Stomach (tissue), 9 donors: ENCODE results near the gene POLG2. TPM values are rescaled to one million over a fixed set of nuclear protein-coding genes. Genes with fewer than 3 reads are reported as not detected.

Source experiments
- DNase-seq, 2 donors: peaks; one replicate each; pipeline versions ENCODE4 v3.0.0 to v3.0.0-alpha.2; 2013 to 2019
- H3K27ac ChIP-seq, 5 donors: fragments of 200-600 bp in 4 of 5; sonication (generic) in 4 of 5; one replicate each; pipeline ENCODE4 v1.5.1; 2013 to 2019; ENCODE audit warnings: mild to moderate bottlenecking in 1 of 5, moderate library complexity in 1 of 5
- H3K27me3 ChIP-seq, 3 donors: fragments of 200-600 bp; sonication (generic); one replicate each; pipeline ENCODE4 v1.5.1; 2017 to 2019; ENCODE audit warnings: mixed run types in 1 of 3
- H3K36me3 ChIP-seq, 4 donors: fragments of 200-600 bp; sonication (generic); 1 replicate in 3 of 4; 2 replicates in 1 of 4; pipeline ENCODE4 v1.5.1; 2016 to 2019
- H3K4me1 ChIP-seq, 4 donors: fragments of 200-600 bp; sonication (generic); one replicate each; pipeline ENCODE4 v1.5.1; 2016 to 2019
- H3K4me3 ChIP-seq, 4 donors: fragments of 200-600 bp; sonication (generic) in 3 of 4; one replicate each; pipeline ENCODE4 v1.5.1; 2016 to 2019; ENCODE audit warnings: mild to moderate bottlenecking in 1 of 4
- H3K9me3 ChIP-seq, 4 donors: fragments of 200-600 bp; sonication (generic); one replicate each; pipeline ENCODE4 v1.5.1; 2016 to 2019
- CTCF ChIP-seq, 7 experiments: fragments of 450-650 bp in 4 of 7; fragments of 200-600 bp in 3 of 7; sonication (generic) in 3 of 7; IDR thresholded peaks; one replicate each; pipeline ENCODE4 v1.5.1; 2016 to 2019; ENCODE audit warnings: antibody characterized with exemption in 7 of 7, control low read depth in 2 of 7, mild to moderate bottlenecking in 1 of 7
- EP300 ChIP-seq: sonication (generic); formaldehyde crosslinking; IDR thresholded peaks from one replicate; pipeline ENCODE4 v1.6.1; 2017; ENCODE audit warnings: antibody characterized with exemption
- POLR2A ChIP-seq, 4 donors: fragments of 450-650 bp; IDR thresholded peaks; one replicate each; pipeline ENCODE4 v1.6.1; 2016; ENCODE audit warnings: antibody characterized with exemption in 4 of 4, control low read depth in 2 of 4, mild to moderate bottlenecking in 1 of 4, moderate library complexity in 1 of 4
- POLR2AphosphoS5 ChIP-seq, 3 donors: sonication (generic); formaldehyde crosslinking; IDR thresholded peaks; one replicate each; pipeline ENCODE4 v1.6.1; 2016; ENCODE audit warnings: antibody characterized with exemption in 3 of 3
- WGBS, 5 donors: extraction: QIAGEN DNeasy Blood & Tissue Kit in 3 of 5; methylation state at CpG; one replicate each; pipeline versions ENCODE4 v1.1.5 to v1.1.7; 2013 to 2018; 5-methylcytosine and 5-hydroxymethylcytosine counted together
- intact Hi-C: fragments of 100-400 bp; cut with DNase I; formaldehyde crosslinking; loops from one replicate; pipeline ENCODE4 v1.15.1; 2023; ENCODE audit warnings: low total_unique reads
- polyA plus RNA-seq, 3 donors: library from polyadenylated mRNA; stranded (reverse); fragments of 200-250 nt; gene quantifications; one replicate each; pipeline ENCODE4 v1.2.3, GENCODE V29; 2013
- small RNA-seq, 4 donors: library from RNA; depleted of rRNA; stranded (forward); fragments of <200 nt; gene quantifications; one replicate each; pipeline ENCODE3, GENCODE V24; 2016
- total RNA-seq, 5 donors: library from RNA; depleted of rRNA; stranded (reverse); fragments of >200 nt; gene quantifications; one replicate each; pipeline versions ENCODE4 v1.1.0 to v1.2.3, GENCODE V29; 2014 to 2016
- donor health status: healthy with polysubstance abuse.
- donor health status: Bipolar disorder and iron deficiency.
- donor health status: healthy.

Gene POLG2
- total and polyA plus RNA-seq, 8 donors, result 1.3 to 41.4 (median 9.9) TPM

- TF ChIP-seq POLR2AphosphoS5 (IDR thresholded peaks at IDR 0.05) (no peak), POLR2A (IDR thresholded peaks at IDR 0.05) (no peak), EP300 (no peak), CTCF (IDR thresholded peaks at IDR 0.05) (no peak)
- Histone ChIP-seq H3K36me3 (no peaks in the 10 kb centered on the region), H3K27me3 (no peaks in the 10 kb centered on the region), H3K4me1 (no peaks in the 10 kb centered on the region), H3K4me3 (no peak overlapping the region), H3K9me3 (no peaks in the 10 kb centered on the region), H3K27ac (no peak overlapping the region)
- WGBS, 5 donors, result 66 to 82% (median 73%) methylated on average over 1 of the region's 1 CpG
- intact Hi-C loops, result no loop called here
- DNase-seq, result no peak
Measured at GRCh38 chr17:64428406-64428805, 68.4 kb downstream of the POLG2 start.

Small RNA genes within 50 kb of the gene (small RNA-seq; reads per million reads assigned to genes)
- gene ATP5MFP4, result 0 reads per million in 4 donors

Other genes with a start within 250 kb of the POLG2 start
- 10 to 100 TPM; 17.5 to 50.6 (median 40.0) TPM for gene TEX2, start 233.8 kb downstream of the POLG2 start, total RNA-seq
- gene TEX2, start 233.8 kb downstream of the POLG2 start, polyA plus RNA-seq, result 1 to 10 TPM; 5.8 to 8.0 (median 7.7) TPM
- gene PECAM1, start 106.2 kb downstream of the POLG2 start, total RNA-seq, result 10 to 100 TPM; 26.8 to 87.5 (median 50.7) TPM
- gene PECAM1, start 106.2 kb downstream of the POLG2 start, polyA plus RNA-seq, result 10 to 100 TPM in 1 of 3 donors, 1 to 10 TPM in 2; 5.5 to 13.4 (median 7.5) TPM
- 1 to 10 TPM in 2 of 5 donors, not detected in 3; 1.8 to 4.2 TPM for gene MILR1, start 47.9 kb downstream of the POLG2 start, total RNA-seq
- 1 to 10 TPM; 1.4 to 3.4 (median 2.7) TPM for gene MILR1, start 47.9 kb downstream of the POLG2 start, polyA plus RNA-seq
- 1,000 to 10,000 TPM in 1 of 5 donors, 100 to 1,000 TPM in 4; 415 to 1,284 (median 672) TPM for gene DDX5, start 9.2 kb upstream of the POLG2 start, total RNA-seq
- 100 to 1,000 TPM; 208 to 307 (median 231) TPM for gene DDX5, start 9.2 kb upstream of the POLG2 start, polyA plus RNA-seq
- gene CEP95, start 9.9 kb upstream of the POLG2 start, total RNA-seq, result 100 to 1,000 TPM in 2 of 5 donors, 10 to 100 TPM in 3; 38.7 to 115 (median 76.2) TPM
- gene CEP95, start 9.9 kb upstream of the POLG2 start, polyA plus RNA-seq, result 10 to 100 TPM; 15.7 to 40.7 (median 18.9) TPM
- gene SMURF2, start 165.3 kb upstream of the POLG2 start, total RNA-seq, result 10 to 100 TPM in 4 of 5 donors, 1 to 10 TPM in 1; 2.6 to 54.3 (median 26.3) TPM
- gene SMURF2, start 165.3 kb upstream of the POLG2 start, polyA plus RNA-seq, result 1 to 10 TPM; 4.1 to 9.9 (median 7.9) TPM